ENCODE data around the gene ELL2.

- TF ChIP-seq CTCF (IDR thresholded peaks at IDR 0.05) (peak in 1 of 3 donors; percentile 7), POLR2A (IDR thresholded peaks at IDR 0.05) (no peak)
Measured at GRCh38 chr5:95960667-95961616, 709 bp downstream of the ELL2 start.
